Measurements from ENCODE around the gene COL9A2.

GRCh38 chr1:40302475-40302874 lies 14.6 kb downstream of the COL9A2 start:
- TF ChIP-seq CTCF (IDR thresholded peaks at IDR 0.05) (no peak), EP300 (IDR thresholded peaks at IDR 0.05; ENCODE audit: low read depth) (no peak)
